ENCODE results near the gene TBC1D14.

TBC1D14 gene

GRCh38 chr4:7049295-7049694 lies 139.7 kb downstream of the TBC1D14 start:
- Mint-ChIP-seq H3K9me3 (no peaks in the 10 kb centered on the region), H3K27me3 (no peaks in the 10 kb centered on the region), H3K4me3 (no peak overlapping the region), H3K36me3 (ENCODE audit: low read depth) (peaks cover 5% of the 10 kb centered on the region), H3K27ac (no peak overlapping the region), H3K4me1 (peaks cover 49% of the 10 kb centered on the region)
- no peak for DNase-seq
- no peak for ATAC-seq

- no peaks in the 10 kb centered on the region for H3K27me3 Mint-ChIP-seq
- H3K9me3 Mint-ChIP-seq: no peaks in the 10 kb centered on the region
- H3K27ac Mint-ChIP-seq: no peak overlapping the region
- peaks cover 8% of the 10 kb centered on the region for H3K36me3 Mint-ChIP-seq (ENCODE audit: low read depth)
- no peak for DNase-seq
- ATAC-seq: no peak
- H3K4me3 Mint-ChIP-seq: no peak overlapping the region
- peaks cover 44% of the 10 kb centered on the region for H3K4me1 Mint-ChIP-seq
Observed at GRCh38 chr4:7049739-7050138, 140.1 kb downstream of the TBC1D14 start.

- DNase-seq (no peak), ATAC-seq (no peak)
- no peaks in the 10 kb centered on the region for H3K27me3 Mint-ChIP-seq
- peaks cover 8% of the 10 kb centered on the region for H3K36me3 Mint-ChIP-seq (ENCODE audit: low read depth)
- no peaks in the 10 kb centered on the region for H3K9me3 Mint-ChIP-seq
- no peak overlapping the region for H3K27ac Mint-ChIP-seq
- H3K4me3 Mint-ChIP-seq: no peak overlapping the region
- H3K4me1 Mint-ChIP-seq: peaks cover 36% of the 10 kb centered on the region
Observed at GRCh38 chr4:7050481-7051143, 141.0 kb downstream of the TBC1D14 start.

- Mint-ChIP-seq H3K9me3 (no peaks in the 10 kb centered on the region), H3K27me3 (no peaks in the 10 kb centered on the region), H3K4me3 (no peak overlapping the region), H3K4me1 (peaks cover 30% of the 10 kb centered on the region), H3K36me3 (ENCODE audit: low read depth) (peaks cover 8% of the 10 kb centered on the region), H3K27ac (no peak overlapping the region)
- DNase-seq: no peak
- no peak for ATAC-seq
Observed at GRCh38 chr4:7051144-7051495, 141.5 kb downstream of the TBC1D14 start.

GRCh38 chr4:7051905-7052304 lies 142.3 kb downstream of the TBC1D14 start:
- Mint-ChIP-seq H3K4me3 (no peak overlapping the region), H3K4me1 (peaks cover 23% of the 10 kb centered on the region), H3K9me3 (no peaks in the 10 kb centered on the region), H3K27ac (no peak overlapping the region), H3K27me3 (no peaks in the 10 kb centered on the region), H3K36me3 (ENCODE audit: low read depth) (peaks cover 8% of the 10 kb centered on the region)
- no peak for ATAC-seq
- no peak for DNase-seq

GRCh38 chr4:7052313-7052712 lies 142.7 kb downstream of the TBC1D14 start:
- Mint-ChIP-seq H3K27me3 (no peaks in the 10 kb centered on the region), H3K4me3 (no peak overlapping the region)
- no peak for ATAC-seq

GRCh38 chr4:7052923-7053715 lies 143.5 kb downstream of the TBC1D14 start:
- H3K9me3 Mint-ChIP-seq: no peaks in the 10 kb centered on the region
- no peak overlapping the region for H3K4me3 Mint-ChIP-seq
- H3K27ac Mint-ChIP-seq: no peak overlapping the region
- H3K27me3 Mint-ChIP-seq: no peaks in the 10 kb centered on the region
- peaks cover 11% of the 10 kb centered on the region for H3K36me3 Mint-ChIP-seq (ENCODE audit: low read depth)
- peaks cover 16% of the 10 kb centered on the region for H3K4me1 Mint-ChIP-seq
- peak; percentile 47 for ATAC-seq
- no peak for DNase-seq

More at GRCh38 chr4:7052313-7052712, 142.7 kb downstream of the TBC1D14 start:
- H3K9me3 Mint-ChIP-seq: no peaks in the 10 kb centered on the region
- no peak for DNase-seq
- H3K36me3 Mint-ChIP-seq (ENCODE audit: low read depth): peaks cover 8% of the 10 kb centered on the region
- H3K27ac Mint-ChIP-seq: no peak overlapping the region
- peaks cover 19% of the 10 kb centered on the region for H3K4me1 Mint-ChIP-seq

GRCh38 chr4:7054106-7054880 lies 144.7 kb downstream of the TBC1D14 start:
- DNase-seq (no peak), ATAC-seq (no peak)
- H3K4me1 Mint-ChIP-seq: peaks cover 12% of the 10 kb centered on the region
- H3K36me3 Mint-ChIP-seq (ENCODE audit: low read depth): peaks cover 21% of the 10 kb centered on the region
- H3K9me3 Mint-ChIP-seq: no peaks in the 10 kb centered on the region
- no peak overlapping the region for H3K4me3 Mint-ChIP-seq
- H3K27me3 Mint-ChIP-seq: no peaks in the 10 kb centered on the region
- H3K27ac Mint-ChIP-seq: no peak overlapping the region

GRCh38 chr4:7055111-7055989 lies 145.7 kb downstream of the TBC1D14 start:
- peaks cover 12% of the 10 kb centered on the region for H3K4me1 Mint-ChIP-seq
- H3K27ac Mint-ChIP-seq: no peak overlapping the region
- H3K4me3 Mint-ChIP-seq: no peak overlapping the region
- no peaks in the 10 kb centered on the region for H3K9me3 Mint-ChIP-seq
- DNase-seq (no peak), ATAC-seq (no peak)
- H3K27me3 Mint-ChIP-seq: no peaks in the 10 kb centered on the region
- H3K36me3 Mint-ChIP-seq (ENCODE audit: low read depth): peaks cover 29% of the 10 kb centered on the region

GRCh38 chr4:7055990-7056325 lies 146.3 kb downstream of the TBC1D14 start:
- DNase-seq (no peak), ATAC-seq (no peak)
- no peaks in the 10 kb centered on the region for H3K9me3 Mint-ChIP-seq
- no peaks in the 10 kb centered on the region for H3K27me3 Mint-ChIP-seq
- H3K36me3 Mint-ChIP-seq (ENCODE audit: low read depth): peaks cover 34% of the 10 kb centered on the region
- peak overlapping the region; percentile 42 for H3K27ac Mint-ChIP-seq
- H3K4me1 Mint-ChIP-seq: peaks cover 12% of the 10 kb centered on the region
- no peak overlapping the region for H3K4me3 Mint-ChIP-seq

GRCh38 chr4:7058792-7059191 lies 149.2 kb downstream of the TBC1D14 start:
- no peaks in the 10 kb centered on the region for H3K9me3 Mint-ChIP-seq
- ATAC-seq: no peak
- H3K27ac Mint-ChIP-seq: peak overlapping the region; percentile 27
- H3K4me3 Mint-ChIP-seq: no peak overlapping the region
- H3K27me3 Mint-ChIP-seq: no peaks in the 10 kb centered on the region
- H3K36me3 Mint-ChIP-seq (ENCODE audit: low read depth): peaks cover 55% of the 10 kb centered on the region
- no peak for DNase-seq
- peaks cover 2% of the 10 kb centered on the region for H3K4me1 Mint-ChIP-seq

GRCh38 chr4:7059662-7060061 lies 150.0 kb downstream of the TBC1D14 start:
- peaks cover 8% of the 10 kb centered on the region for H3K4me1 Mint-ChIP-seq
- H3K4me3 Mint-ChIP-seq: no peak overlapping the region
- no peaks in the 10 kb centered on the region for H3K27me3 Mint-ChIP-seq
- no peaks in the 10 kb centered on the region for H3K9me3 Mint-ChIP-seq
- ATAC-seq: no peak
- no peak for DNase-seq
- peak overlapping the region; percentile 27 for H3K27ac Mint-ChIP-seq
- H3K36me3 Mint-ChIP-seq (ENCODE audit: low read depth): peaks cover 54% of the 10 kb centered on the region

- H3K27me3 Mint-ChIP-seq: no peaks in the 10 kb centered on the region
- H3K4me3 Mint-ChIP-seq: no peak overlapping the region
- ATAC-seq: no peak
- peak overlapping the region; percentile 22 for H3K27ac Mint-ChIP-seq
- peaks cover 61% of the 10 kb centered on the region for H3K36me3 Mint-ChIP-seq (ENCODE audit: low read depth)
- peaks cover 16% of the 10 kb centered on the region for H3K4me1 Mint-ChIP-seq
- no peaks in the 10 kb centered on the region for H3K9me3 Mint-ChIP-seq
- DNase-seq: no peak
Observed at GRCh38 chr4:7060346-7061150, 150.9 kb downstream of the TBC1D14 start.

Measured in activated naive CD8-positive, alpha-beta T cell treated with anti-CD3 and anti-CD28 coated beads, Interleukin-2, amount 50 U/mL, for 24 hours (primary cell).